B cell (primary cell): ENCODE results near the gene PEDS1. TPM values are rescaled to one million over a fixed set of nuclear protein-coding genes. Genes with fewer than 3 reads are reported as not detected.

Experiments
- ATAC-seq: fragments of 200-7000 bp; cut with Tn5 transposase; one replicate; pipeline ENCODE4 v1.10.0; 2021; ENCODE audit warnings: low read depth, mild to moderate bottlenecking, moderate number of reproducible peaks, moderate library complexity
- CTCF ChIA-PET: fragments of 350-600 bp; sonication (Branson Sonifier 250); formaldehyde crosslinking; loops from one replicate; lab custom pipeline; 2021; ENCODE audit warnings: antibody characterized with exemption, inconsistent platforms; lab: Charles Lee
- POLR2A ChIA-PET: fragments of 350-600 bp; sonication (Branson Sonifier 250); formaldehyde crosslinking; loops from one replicate; lab custom pipeline; 2021; ENCODE audit warnings: antibody characterized with exemption; lab: Charles Lee
- DNase-seq: peaks from one replicate; pipeline ENCODE4 v3.0.0; 2013
- H2AFZ ChIP-seq: 2 replicates; pipeline ENCODE4 v1.6.1; 2012; ENCODE audit warnings: mild to moderate bottlenecking, low read depth, low read length; ENCODE audit not compliant: insufficient read depth, poor library complexity, severe bottlenecking
- H3K27ac ChIP-seq, 2 donors: 1 replicate in 1 of 2; 2 replicates in 1 of 2; pipeline ENCODE4 v1.5.1; 2012 to 2013; ENCODE audit warnings: low read length in 2 of 2, mild to moderate bottlenecking in 2 of 2, moderate library complexity in 1 of 2
- H3K27me3 ChIP-seq, 4 experiments: fragments of 200-600 bp in 1 of 4; sonication (generic) in 1 of 4; replicated peaks in 1 of 4; 1 replicate in 2 of 4; 2 replicates in 2 of 4; pipeline versions ENCODE4 v1.6.1 to v1.7.0; 2013 to 2016; ENCODE audit warnings: low read length in 3 of 4, mild to moderate bottlenecking in 2 of 4, mixed read lengths in 1 of 4, moderate library complexity in 1 of 4; ENCODE audit not compliant: insufficient read depth in 4 of 4, control insufficient read depth in 3 of 4; ENCODE audit errors: control extremely low read depth in 1 of 4
- H3K36me3 ChIP-seq, 2 experiments: replicated peaks in 1 of 2; 1 replicate in 1 of 2; 2 replicates in 1 of 2; pipeline versions ENCODE4 v1.6.1 to v1.7.1; 2013; ENCODE audit warnings: low read length in 1 of 2; ENCODE audit not compliant: insufficient read depth in 2 of 2, control insufficient read depth in 1 of 2; ENCODE audit errors: control extremely low read depth in 1 of 2, extremely low read depth in 1 of 2
- H3K4me1 ChIP-seq, 2 donors: fragments of 200-600 bp in 1 of 2; sonication (generic) in 1 of 2; 1 replicate in 1 of 2; 2 replicates in 1 of 2; pipeline versions ENCODE4 v1.5.1 to v1.6.1; 2013 to 2017; ENCODE audit warnings: low read length in 2 of 2; ENCODE audit not compliant: control insufficient read depth in 2 of 2, insufficient read depth in 2 of 2
- H3K4me2 ChIP-seq: replicated peaks from 2 replicates; pipeline ENCODE3; 2012; ENCODE audit warnings: mild to moderate bottlenecking, low read depth, low read length; ENCODE audit not compliant: poor library complexity, severe bottlenecking
- H3K4me3 ChIP-seq, 5 experiments: fragments of 200-600 bp in 1 of 5; sonication (generic) in 1 of 5; 1 replicate in 3 of 5; 2 replicates in 2 of 5; pipeline versions ENCODE4 v1.5.1 to v1.7.0; 2011 to 2016; ENCODE audit warnings: low read length in 4 of 5, mild to moderate bottlenecking in 4 of 5, low read depth in 2 of 5, control low read depth in 1 of 5, moderate library complexity in 1 of 5; ENCODE audit not compliant: insufficient read depth in 1 of 5; ENCODE audit errors: control extremely low read depth in 1 of 5, extremely low read depth in 1 of 5
- H3K79me2 ChIP-seq: fragments of 200-600 bp; sonication (generic); one replicate; pipeline ENCODE4 v1.6.0; 2016; ENCODE audit warnings: low read length; ENCODE audit not compliant: control insufficient read depth, insufficient read depth
- H3K9ac ChIP-seq: fragments of 200-600 bp; sonication (generic); 2 replicates; pipeline ENCODE4 v1.6.1; 2017; ENCODE audit warnings: mild to moderate bottlenecking, low read length, moderate library complexity
- H3K9me3 ChIP-seq, 3 donors: one replicate each; pipeline versions ENCODE4 v1.6.1 to v1.7.1; 2013; ENCODE audit warnings: low read length in 2 of 3; ENCODE audit not compliant: control insufficient read depth in 2 of 3, insufficient read depth in 1 of 3; ENCODE audit errors: control extremely low read depth in 1 of 3
- H4K20me1 ChIP-seq: 2 replicates; pipeline ENCODE4 v1.6.0; 2012; ENCODE audit warnings: mild to moderate bottlenecking, low read length; ENCODE audit not compliant: insufficient read depth, control insufficient read depth, poor library complexity, severe bottlenecking
- H3K27ac Mint-ChIP-seq: one replicate; pipeline ENCODE4 v1.8.0; 2021; ENCODE audit warnings: mixed read lengths
- H3K27me3 Mint-ChIP-seq: one replicate; pipeline ENCODE4 v1.8.0; 2021; ENCODE audit warnings: mixed read lengths
- H3K4me1 Mint-ChIP-seq: one replicate; pipeline ENCODE4 v1.8.0; 2021; ENCODE audit warnings: mixed read lengths
- H3K4me3 Mint-ChIP-seq: one replicate; pipeline ENCODE4 v1.8.0; 2021; ENCODE audit warnings: mixed read lengths
- H3K9me3 Mint-ChIP-seq: one replicate; pipeline ENCODE4 v1.8.0; 2022; ENCODE audit warnings: mixed read lengths; ENCODE audit not compliant: insufficient read depth
- EZH2 ChIP-seq: IDR thresholded peaks from 2 replicates; pipeline ENCODE4 v1.6.1; 2012; ENCODE audit warnings: borderline replicate concordance, low read depth, mild to moderate bottlenecking, moderate library complexity, low read length; ENCODE audit not compliant: insufficient read depth, poor library complexity, severe bottlenecking
- WGBS: methylation state at CpG from one replicate; pipeline ENCODE4 v1.1.5; 2013; ENCODE audit warnings: missing lambda C conversion rate; ENCODE audit not compliant: insufficient coverage; 5-methylcytosine and 5-hydroxymethylcytosine counted together
- intact Hi-C: fragments of 100-400 bp; cut with micrococcal nuclease; formaldehyde crosslinking; loops from one replicate; pipeline ENCODE4 v1.10.0; 2022
- polyA plus RNA-seq: library from polyadenylated mRNA; depleted of rRNA; stranded (reverse); fragments of >200 nt; gene quantifications from 2 replicates; pipeline ENCODE4 v1.2.3, GENCODE V29; 2012
- total RNA-seq, 2 donors: library from RNA; stranded (reverse); fragments of 120-200 nt in 1 of 2; gene quantifications; 1 replicate in 1 of 2; 2 replicates in 1 of 2; pipeline versions ENCODE4 v1.2.3 to v1.2.4, GENCODE V29; 2013 to 2022
- TF ChIP-seq, protein P1 (sequence below): fragments of 200-600 bp; IDR thresholded peaks from one replicate; pipeline ENCODE4 v1.8.0; 2022; ENCODE audit warnings: antibody characterized with exemption, mild to moderate bottlenecking

The PEDS1 gene
- total and polyA plus RNA-seq, 2 donors (not counting 1 experiment from before 2014, with no cell fraction given): 11.2 to 38.7 TPM

- H3K27ac Mint-ChIP-seq: no peak overlapping the region
- WGBS: 98% methylated on average over 6 of the region's 6 CpGs
- H4K20me1 ChIP-seq: peaks cover 51% of the 10 kb centered on the region
Measured at GRCh38 chr20:50141018-50141675, 12.4 kb downstream of the PEDS1 start.

DNA sequence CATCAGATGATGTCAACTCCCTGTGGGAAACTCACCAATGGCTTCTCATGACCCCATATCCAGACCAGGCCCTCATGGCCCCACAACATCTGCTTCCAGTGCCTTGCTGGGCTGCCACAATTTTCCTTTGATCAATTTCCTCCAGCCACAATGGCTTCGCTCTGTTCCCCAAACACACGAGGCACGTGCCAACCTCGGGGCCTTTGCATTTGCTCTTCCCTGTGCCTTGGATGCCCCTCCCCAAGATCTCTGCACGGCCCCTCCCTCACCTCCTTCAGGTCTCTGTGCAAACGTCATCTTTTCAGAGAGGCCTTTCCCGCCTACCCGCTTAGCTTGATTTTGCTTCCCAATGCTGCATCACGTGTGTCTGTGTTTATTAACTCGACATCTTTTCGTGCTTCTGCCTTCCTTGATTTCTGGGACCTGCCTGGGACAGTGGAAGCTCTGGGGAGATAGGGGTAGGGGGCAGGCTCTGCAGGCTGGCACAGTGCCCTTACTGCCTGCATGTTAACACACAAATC, 13.1 kb downstream of the PEDS1 start:
- H3K9ac ChIP-seq: no peak overlapping the region
- H2AFZ ChIP-seq: no peak overlapping the region
- Mint-ChIP-seq H3K4me1 (peaks cover 2% of the 10 kb centered on the region), H3K27me3 (no peaks in the 10 kb centered on the region), H3K27ac (no peak overlapping the region), H3K9me3 (no peaks in the 10 kb centered on the region), H3K4me3 (no peak overlapping the region)
- no peaks in the 10 kb centered on the region for H3K9me3 ChIP-seq
- ChIA-PET POLR2A (no interaction called here), CTCF (interaction anchor here (0.6 to 1.2 kb wide), 2 partner anchors 30 to 34 kb away, joined by 4 to 5 read pairs; no protein-coding TSS in a partner anchor)
- ATAC-seq: no peak
- H3K79me2 ChIP-seq: peaks cover 74% of the 10 kb centered on the region
- peaks cover under 1% of the 10 kb centered on the region in 2 donors for H3K4me1 ChIP-seq
- peaks cover 51% of the 10 kb centered on the region for H4K20me1 ChIP-seq
- intact Hi-C loops: no loop called here
- TF ChIP-seq EZH2: no peak
- TF ChIP-seq, protein P1, sequence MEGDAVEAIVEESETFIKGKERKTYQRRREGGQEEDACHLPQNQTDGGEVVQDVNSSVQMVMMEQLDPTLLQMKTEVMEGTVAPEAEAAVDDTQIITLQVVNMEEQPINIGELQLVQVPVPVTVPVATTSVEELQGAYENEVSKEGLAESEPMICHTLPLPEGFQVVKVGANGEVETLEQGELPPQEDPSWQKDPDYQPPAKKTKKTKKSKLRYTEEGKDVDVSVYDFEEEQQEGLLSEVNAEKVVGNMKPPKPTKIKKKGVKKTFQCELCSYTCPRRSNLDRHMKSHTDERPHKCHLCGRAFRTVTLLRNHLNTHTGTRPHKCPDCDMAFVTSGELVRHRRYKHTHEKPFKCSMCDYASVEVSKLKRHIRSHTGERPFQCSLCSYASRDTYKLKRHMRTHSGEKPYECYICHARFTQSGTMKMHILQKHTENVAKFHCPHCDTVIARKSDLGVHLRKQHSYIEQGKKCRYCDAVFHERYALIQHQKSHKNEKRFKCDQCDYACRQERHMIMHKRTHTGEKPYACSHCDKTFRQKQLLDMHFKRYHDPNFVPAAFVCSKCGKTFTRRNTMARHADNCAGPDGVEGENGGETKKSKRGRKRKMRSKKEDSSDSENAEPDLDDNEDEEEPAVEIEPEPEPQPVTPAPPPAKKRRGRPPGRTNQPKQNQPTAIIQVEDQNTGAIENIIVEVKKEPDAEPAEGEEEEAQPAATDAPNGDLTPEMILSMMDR: no peak
- H3K4me2 ChIP-seq: no peak overlapping the region
- peaks cover 2 to 50% of the 10 kb centered on the region in 2 experiments for H3K36me3 ChIP-seq
- H3K27ac ChIP-seq: no peak overlapping the region
- 94% methylated on average over 11 of the region's 11 CpGs for WGBS
- no peaks in the 10 kb centered on the region for H3K27me3 ChIP-seq
- DNase-seq: no peak
- H3K4me3 ChIP-seq: no peak overlapping the region

More at GRCh38 chr20:50141018-50141675, 12.4 kb downstream of the PEDS1 start:
- TF ChIP-seq, protein P1: no peak
- no peak for TF ChIP-seq EZH2
- Mint-ChIP-seq H3K4me1 (peaks cover 8% of the 10 kb centered on the region), H3K27me3 (no peaks in the 10 kb centered on the region), H3K9me3 (no peaks in the 10 kb centered on the region), H3K4me3 (no peak overlapping the region)
- DNase-seq: no peak
- no peak overlapping the region for H3K9ac ChIP-seq
- no peak for ATAC-seq
- H3K27me3 ChIP-seq: no peaks in the 10 kb centered on the region
- peaks cover 8% of the 10 kb centered on the region in 2 donors for H3K4me1 ChIP-seq
- peaks cover 78% of the 10 kb centered on the region for H3K79me2 ChIP-seq
- intact Hi-C loops: no loop called here
- no peaks in the 10 kb centered on the region for H3K9me3 ChIP-seq
- H2AFZ ChIP-seq: no peak overlapping the region
- no peak overlapping the region for H3K4me3 ChIP-seq
- H3K36me3 ChIP-seq: peaks cover 2 to 50% of the 10 kb centered on the region in 2 experiments
- H3K27ac ChIP-seq: no peak overlapping the region
- POLR2A ChIA-PET: no interaction called here
- no peak overlapping the region for H3K4me2 ChIP-seq
- CTCF ChIA-PET: interaction anchor here (0.6 to 2.3 kb wide), 4 partner anchors 20 to 162 kb away, joined by 3 to 6 read pairs (median 4); no protein-coding TSS in a partner anchor
